SU-DHL-6 (cell line): ENCODE data around the gene TAX1BP1.

Experiments used
- H2AFZ ChIP-seq: fragments of 200-600 bp; sonication (generic); 2 replicates; pipeline ENCODE4 v1.6.1; 2014; ENCODE audit warnings: low read depth, mild to moderate bottlenecking, moderate library complexity, mixed read lengths, antibody characterized with exemption, low read length; ENCODE audit not compliant: severe bottlenecking
- H3F3A ChIP-seq: fragments of 200-600 bp; shearing (Covaris generic); 2 replicates; pipeline ENCODE4 v1.6.0; 2016; ENCODE audit warnings: antibody characterized with exemption, mild to moderate bottlenecking; ENCODE audit not compliant: insufficient read depth
- H3K27ac ChIP-seq: fragments of 200-600 bp; sonication (generic); 2 replicates; pipeline ENCODE4 v1.5.1; 2016; ENCODE audit warnings: low read depth, mild to moderate bottlenecking, low read length, moderate library complexity, mixed read lengths
- H3K27me3 ChIP-seq: fragments of 200-600 bp; sonication (generic), shearing (Covaris generic); 2 replicates; pipeline ENCODE4 v1.6.0; 2014; ENCODE audit warnings: mild to moderate bottlenecking, low read length
- H3K36me3 ChIP-seq: fragments of 200-600 bp; sonication (generic); 2 replicates; pipeline ENCODE4 v1.6.1; 2014; ENCODE audit warnings: mild to moderate bottlenecking, low read length, mixed read lengths
- H3K4me2 ChIP-seq: fragments of 300-600, 200-600 bp; shearing (Covaris generic), sonication (generic); 2 replicates; pipeline ENCODE4 v1.6.0; 2014; ENCODE audit warnings: low read length, low read depth, mild to moderate bottlenecking; ENCODE audit not compliant: poor library complexity, severe bottlenecking
- H3K4me3 ChIP-seq: fragments of 200-600 bp; sonication (generic); 2 replicates; pipeline ENCODE4 v1.5.1; 2014; ENCODE audit warnings: antibody characterized with exemption, low read length, mild to moderate bottlenecking, mixed read lengths; ENCODE audit not compliant: insufficient read depth, poor library complexity, severe bottlenecking
- H3K79me2 ChIP-seq: fragments of 200-600 bp; sonication (generic); 2 replicates; pipeline ENCODE4 v1.6.1; 2014; ENCODE audit warnings: mild to moderate bottlenecking, low read length, moderate library complexity; ENCODE audit not compliant: insufficient read depth
- H3K9ac ChIP-seq: fragments of 200-600 bp; sonication (generic); 2 replicates; pipeline ENCODE4 v1.7.0; 2014; ENCODE audit warnings: mild to moderate bottlenecking, low read length
- H3K9me2 ChIP-seq: fragments of 200-600 bp; sonication (generic); replicated peaks from 2 replicates; pipeline ENCODE4 v1.6.1; 2014; ENCODE audit warnings: low read length; ENCODE audit not compliant: insufficient read depth
- H3K9me3 ChIP-seq: fragments of 200-600 bp; sonication (generic); 2 replicates; pipeline ENCODE4 v1.6.1; 2014; ENCODE audit warnings: low read length, mixed read lengths; ENCODE audit not compliant: insufficient read depth
- H4K20me1 ChIP-seq: fragments of 200-600 bp; sonication (generic); 2 replicates; pipeline ENCODE4 v1.6.1; 2014; ENCODE audit warnings: low read depth, mild to moderate bottlenecking, antibody characterized with exemption, low read length, moderate library complexity, mixed read lengths
- CTCF ChIP-seq: fragments of 200-600 bp; sonication (generic); IDR thresholded peaks from one replicate; pipeline ENCODE4 v1.5.1; 2017; ENCODE audit warnings: antibody characterized with exemption, mild to moderate bottlenecking, low read length, moderate library complexity; ENCODE audit not compliant: insufficient read depth, poor library complexity, severe bottlenecking
- EZH2phosphoT487 ChIP-seq: fragments of 200-600 bp; sonication (generic), shearing (Covaris generic); conservative IDR thresholded peaks from 2 replicates; pipeline ENCODE4 v1.6.1; 2018; ENCODE audit warnings: mild to moderate bottlenecking, antibody characterized with exemption, low read length, moderate library complexity, mixed read lengths

Gene TAX1BP1

GRCh38 chr7:27730112-27730511, 9.8 kb upstream of the TAX1BP1 start:
- no peak for TF ChIP-seq EZH2phosphoT487
- no peak for TF ChIP-seq CTCF
- H3K9me3 ChIP-seq, result no peaks in the 10 kb centered on the region
- H4K20me1 ChIP-seq, result no peaks in the 10 kb centered on the region
- H3F3A ChIP-seq, result no peaks in the 10 kb centered on the region
- H3K27me3 ChIP-seq, result no peaks in the 10 kb centered on the region
- H3K9me2 ChIP-seq, result no peaks in the 10 kb centered on the region
- H3K4me2 ChIP-seq, result no peak overlapping the region
- no peaks in the 10 kb centered on the region for H3K79me2 ChIP-seq
- no peak overlapping the region for H3K27ac ChIP-seq
- no peak overlapping the region for H3K9ac ChIP-seq
- H3K36me3 ChIP-seq, result no peaks in the 10 kb centered on the region
- H3K4me3 ChIP-seq, result no peak overlapping the region
- H2AFZ ChIP-seq, result no peak overlapping the region

- H3K79me2 ChIP-seq, result no peaks in the 10 kb centered on the region
- H3K4me3 ChIP-seq, result no peak overlapping the region
- no peak overlapping the region for H3K9ac ChIP-seq
- H2AFZ ChIP-seq, result no peak overlapping the region
- no peaks in the 10 kb centered on the region for H3K9me2 ChIP-seq
- H3F3A ChIP-seq, result peaks cover 2% of the 10 kb centered on the region; the same call in 1 of the 2 replicates
- TF ChIP-seq CTCF (no peak), EZH2phosphoT487 (no peak)
- no peaks in the 10 kb centered on the region for H3K9me3 ChIP-seq
- no peak overlapping the region for H3K27ac ChIP-seq
- H4K20me1 ChIP-seq, result no peaks in the 10 kb centered on the region
- H3K4me2 ChIP-seq, result no peak overlapping the region
- H3K27me3 ChIP-seq, result no peaks in the 10 kb centered on the region
- no peaks in the 10 kb centered on the region for H3K36me3 ChIP-seq
These were observed 5.4 kb upstream of the TAX1BP1 start for GRCh38 chr7:27734583-27734982.

- Histone ChIP-seq H3K27me3 (no peaks in the 10 kb centered on the region), H2AFZ (no peak overlapping the region), H4K20me1 (no peaks in the 10 kb centered on the region), H3K27ac (no peak overlapping the region), H3F3A (peaks cover 2% of the 10 kb centered on the region; the same call in 1 of the 2 replicates), H3K4me2 (no peak overlapping the region), H3K4me3 (no peak overlapping the region), H3K36me3 (no peaks in the 10 kb centered on the region), H3K9me2 (no peaks in the 10 kb centered on the region), H3K79me2 (0 out of 2 replicates have a peak, but pooled peaks cover under 1% of the 10 kb centered on the region), H3K9ac (no peak overlapping the region), H3K9me3 (no peaks in the 10 kb centered on the region)
- TF ChIP-seq CTCF (no peak), EZH2phosphoT487 (no peak)
These were observed 4.8 kb upstream of the TAX1BP1 start for GRCh38 chr7:27735165-27735564.
